ENCODE measurements around the gene GGA2. TPM values are rescaled to one million over a fixed set of nuclear protein-coding genes. Genes with fewer than 3 reads are reported as not detected.
"Not testable (repeated sequence)": the region's sequence is repeated elsewhere in the genome, so short reads cannot be mapped to it uniquely, and the experiment has no call there.

GGA2 gene
- total RNA-seq, 4 donors from 2014 or later = 44.1 to 117 (median 53.4) TPM

DNA sequence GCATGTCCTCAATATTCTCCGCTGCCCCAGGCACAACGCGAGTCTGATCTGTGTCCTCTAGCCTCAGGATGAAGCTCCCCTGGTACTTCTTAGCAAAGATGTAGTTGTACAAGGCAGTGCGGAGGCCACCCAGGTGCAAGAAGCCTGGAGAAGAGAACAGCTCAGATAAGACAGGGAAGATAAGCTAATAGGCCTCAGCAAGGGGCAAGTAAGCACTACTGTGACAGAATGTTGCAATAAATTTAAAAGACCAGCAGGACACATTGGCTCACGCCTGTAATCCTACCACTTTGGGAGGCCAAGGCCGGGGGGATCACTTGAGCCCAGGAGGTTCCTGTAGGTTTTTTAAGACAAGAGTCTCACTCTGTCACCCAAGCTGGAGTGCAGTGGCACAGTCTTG lies 41.9 kb upstream of the GGA2 start:
- peaks cover 53% of the 10 kb centered on the region for H3K36me3 ChIP-seq
- TF ChIP-seq POLR2AphosphoS5 (IDR thresholded peaks at IDR 0.05) (no peak), EP300 (IDR thresholded peaks at IDR 0.05) (no peak), POLR2A (IDR thresholded peaks at IDR 0.05) (no peak)
- TF ChIP-seq, protein P1, sequence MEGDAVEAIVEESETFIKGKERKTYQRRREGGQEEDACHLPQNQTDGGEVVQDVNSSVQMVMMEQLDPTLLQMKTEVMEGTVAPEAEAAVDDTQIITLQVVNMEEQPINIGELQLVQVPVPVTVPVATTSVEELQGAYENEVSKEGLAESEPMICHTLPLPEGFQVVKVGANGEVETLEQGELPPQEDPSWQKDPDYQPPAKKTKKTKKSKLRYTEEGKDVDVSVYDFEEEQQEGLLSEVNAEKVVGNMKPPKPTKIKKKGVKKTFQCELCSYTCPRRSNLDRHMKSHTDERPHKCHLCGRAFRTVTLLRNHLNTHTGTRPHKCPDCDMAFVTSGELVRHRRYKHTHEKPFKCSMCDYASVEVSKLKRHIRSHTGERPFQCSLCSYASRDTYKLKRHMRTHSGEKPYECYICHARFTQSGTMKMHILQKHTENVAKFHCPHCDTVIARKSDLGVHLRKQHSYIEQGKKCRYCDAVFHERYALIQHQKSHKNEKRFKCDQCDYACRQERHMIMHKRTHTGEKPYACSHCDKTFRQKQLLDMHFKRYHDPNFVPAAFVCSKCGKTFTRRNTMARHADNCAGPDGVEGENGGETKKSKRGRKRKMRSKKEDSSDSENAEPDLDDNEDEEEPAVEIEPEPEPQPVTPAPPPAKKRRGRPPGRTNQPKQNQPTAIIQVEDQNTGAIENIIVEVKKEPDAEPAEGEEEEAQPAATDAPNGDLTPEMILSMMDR (IDR thresholded peaks at IDR 0.05) = no peak
- no peak overlapping the region for H3K4me3 ChIP-seq
- no peak overlapping the region for H3K27ac ChIP-seq
- H3K27me3 ChIP-seq = no peaks in the 10 kb centered on the region
- no peaks in the 10 kb centered on the region for H3K9me3 ChIP-seq
- no peak for DNase-seq (ENCODE audit: low spot score in 2 of 2)
- WGBS = 82% methylated on average over 6 of the region's 6 CpGs
- peaks cover 7% of the 10 kb centered on the region for H3K4me1 ChIP-seq

DNA sequence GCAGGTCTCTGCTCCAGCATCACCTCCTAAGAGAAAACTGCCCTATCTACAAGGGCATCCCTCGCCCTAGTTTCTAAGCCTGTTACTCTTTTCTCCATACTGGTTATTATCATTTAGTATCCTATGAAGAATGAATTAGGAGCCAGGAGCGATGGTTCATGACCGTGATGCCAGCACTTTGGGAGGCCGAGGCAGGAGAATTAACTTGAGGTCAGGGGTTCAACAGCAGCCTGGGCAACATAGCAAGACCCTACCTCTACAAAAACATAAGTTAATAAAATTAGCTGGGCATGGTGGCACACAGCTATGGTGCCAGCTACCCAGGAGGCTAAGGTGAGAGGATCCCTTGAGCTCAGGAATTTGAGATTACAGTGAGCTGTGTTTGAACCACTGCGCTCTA lies 39.6 kb upstream of the GGA2 start:
- Histone ChIP-seq H3K27me3 (no peaks in the 10 kb centered on the region), H3K4me3 (no peak overlapping the region), H3K27ac (no peak overlapping the region), H3K36me3 (peaks cover 75% of the 10 kb centered on the region), H3K4me1 (no peaks in the 10 kb centered on the region), H3K9me3 (no peaks in the 10 kb centered on the region)
- 95% methylated on average over 5 of the region's 5 CpGs for WGBS
- TF ChIP-seq POLR2A (IDR thresholded peaks at IDR 0.05) (no peak), POLR2AphosphoS5 (IDR thresholded peaks at IDR 0.05) (no peak), EP300 (IDR thresholded peaks at IDR 0.05) (no peak)
- TF ChIP-seq, protein P1 (IDR thresholded peaks at IDR 0.05) = no peak
- no peak for DNase-seq (ENCODE audit: low spot score in 2 of 2)

DNA sequence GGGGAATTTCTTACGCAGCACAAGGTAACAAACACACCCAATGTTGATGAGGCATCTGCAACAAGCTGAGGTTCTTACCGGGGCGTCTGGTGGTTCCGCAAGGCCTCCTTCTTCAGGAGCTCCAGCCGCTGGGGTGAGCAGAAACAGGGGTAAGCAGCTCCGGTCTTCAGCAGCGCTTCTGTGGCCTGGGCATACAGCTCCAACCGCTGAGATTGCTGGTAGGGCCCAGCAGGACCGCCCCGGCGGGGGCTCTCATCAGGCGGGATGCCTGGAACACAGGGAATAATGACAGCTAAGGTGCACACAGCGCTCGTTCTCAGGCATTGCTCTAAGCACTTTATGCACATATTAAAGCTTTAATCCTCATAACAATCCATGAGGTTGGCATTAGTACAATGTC lies 34.1 kb upstream of the GGA2 start:
- 88% methylated on average over 12 of the region's 14 CpGs for WGBS
- Histone ChIP-seq H3K27me3 (no peaks in the 10 kb centered on the region), H3K4me1 (no peaks in the 10 kb centered on the region), H3K4me3 (no peak overlapping the region), H3K36me3 (peaks cover 83% of the 10 kb centered on the region), H3K9me3 (no peaks in the 10 kb centered on the region), H3K27ac (no peak overlapping the region)
- no peak for TF ChIP-seq EP300 (IDR thresholded peaks at IDR 0.05)
- TF ChIP-seq POLR2A (IDR thresholded peaks at IDR 0.05) = no peak
- TF ChIP-seq POLR2AphosphoS5 (IDR thresholded peaks at IDR 0.05) = no peak
- TF ChIP-seq, protein P1 (IDR thresholded peaks at IDR 0.05) = no peak
- DNase-seq (ENCODE audit: low spot score in 2 of 2) = no peak

DNA sequence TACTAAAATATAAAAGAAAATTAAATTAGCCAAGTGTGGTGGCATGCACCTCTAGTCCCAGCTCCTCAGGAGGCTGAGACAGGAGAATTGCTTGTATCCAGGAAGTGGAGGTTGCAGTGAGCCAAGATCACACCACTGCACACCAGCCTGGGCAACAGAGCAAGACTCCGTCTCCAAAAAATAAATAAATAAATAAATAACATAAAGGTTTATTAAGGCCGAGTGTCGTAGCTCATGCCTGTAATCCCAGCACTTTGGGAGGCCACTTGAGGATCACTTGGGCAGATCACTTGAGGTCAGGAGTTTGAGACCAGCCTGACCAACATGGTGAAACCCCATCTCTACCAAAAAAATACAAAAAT lies 30.5 kb upstream of the GGA2 start:
- H3K27me3 ChIP-seq; H3K27ac ChIP-seq; H3K4me1 ChIP-seq; H3K9me3 ChIP-seq; DNase-seq (ENCODE audit: low spot score in 2 of 2); H3K4me3 ChIP-seq: not testable (repeated sequence)
- 97% methylated on average over 3 of the region's 3 CpGs for WGBS
- H3K36me3 ChIP-seq = peaks cover 62% of the 10 kb centered on the region

DNA sequence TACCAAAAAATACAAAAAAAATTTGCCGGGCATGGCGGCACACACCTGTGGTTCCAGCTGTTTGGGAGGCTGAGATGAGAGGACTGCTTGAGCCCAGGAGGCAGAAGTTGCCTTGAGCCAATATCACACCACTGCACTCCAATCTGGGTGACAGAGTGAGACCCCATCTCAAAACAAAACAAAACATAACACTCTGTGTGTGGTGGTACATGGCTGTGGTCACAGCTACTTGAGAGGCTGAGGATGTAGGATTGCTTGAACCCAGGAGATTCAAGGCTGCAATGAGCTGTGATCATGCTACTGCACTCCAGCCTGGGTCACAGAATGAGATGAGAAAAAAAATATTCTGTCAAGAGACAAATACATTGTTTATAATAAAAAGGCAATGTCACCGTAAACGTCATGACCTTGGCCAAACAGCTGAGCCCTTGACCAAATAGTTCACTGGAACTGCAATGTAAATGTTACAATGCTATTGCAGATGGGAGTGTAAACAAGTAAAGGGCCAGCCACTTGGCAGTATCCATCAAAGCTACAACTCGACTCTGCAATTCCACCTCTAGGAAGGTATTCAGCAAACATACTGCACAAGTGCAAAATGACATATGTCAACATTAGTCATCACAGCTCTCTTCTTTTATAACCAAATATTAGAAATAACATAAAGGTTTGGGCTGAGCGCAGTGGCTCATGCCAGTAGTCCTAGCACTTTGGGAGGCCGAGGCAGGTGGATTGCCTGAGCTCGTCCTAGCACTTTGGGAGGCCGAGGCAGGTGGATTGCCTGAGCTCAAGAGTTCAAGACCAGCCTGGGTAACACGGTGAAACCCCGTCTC lies 29.9 kb upstream of the GGA2 start:
- H3K4me1 ChIP-seq = no peaks in the 10 kb centered on the region
- DNase-seq (ENCODE audit: low spot score in 2 of 2) = no peak
- TF ChIP-seq EP300 (IDR thresholded peaks at IDR 0.05) (no peak), POLR2AphosphoS5 (IDR thresholded peaks at IDR 0.05) (no peak), POLR2A (IDR thresholded peaks at IDR 0.05) (no peak)
- TF ChIP-seq, protein P1 (IDR thresholded peaks at IDR 0.05) = no peak
- no peaks in the 10 kb centered on the region for H3K27me3 ChIP-seq
- H3K4me3 ChIP-seq = no peak overlapping the region
- no peaks in the 10 kb centered on the region for H3K9me3 ChIP-seq
- WGBS = 92% methylated on average over 11 of the region's 11 CpGs
- no peak overlapping the region for H3K27ac ChIP-seq
- peaks cover 62% of the 10 kb centered on the region for H3K36me3 ChIP-seq

DNA sequence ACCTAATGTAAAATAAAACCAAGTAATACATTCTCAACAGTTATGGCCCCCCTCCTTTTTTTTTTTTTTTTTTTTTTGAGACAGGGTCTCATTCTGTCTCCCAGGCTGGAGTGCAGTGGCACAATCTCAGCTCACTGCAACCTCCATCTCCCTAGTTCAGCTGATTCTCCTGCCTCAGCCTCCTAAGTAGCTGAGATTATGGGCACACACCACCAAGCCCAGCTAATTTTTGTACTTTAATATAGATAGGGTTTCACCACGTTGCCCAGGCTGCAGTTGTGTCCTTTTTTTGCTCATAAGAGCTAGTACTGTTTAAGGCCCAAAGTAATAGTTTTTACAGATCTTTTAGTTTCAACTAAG lies 28.6 kb upstream of the GGA2 start:
- Histone ChIP-seq H3K4me1 (no peaks in the 10 kb centered on the region), H3K9me3 (no peaks in the 10 kb centered on the region), H3K36me3 (peaks cover 62% of the 10 kb centered on the region), H3K27me3 (no peaks in the 10 kb centered on the region), H3K4me3 (no peak overlapping the region), H3K27ac (no peak overlapping the region)
- DNase-seq (ENCODE audit: low spot score in 2 of 2) = no peak
- 94% methylated on average over 1 of the region's 1 CpG for WGBS
- no peak for TF ChIP-seq POLR2AphosphoS5 (IDR thresholded peaks at IDR 0.05)
- TF ChIP-seq, protein P1 (IDR thresholded peaks at IDR 0.05) = no peak
- TF ChIP-seq EP300 (IDR thresholded peaks at IDR 0.05) = no peak
- no peak for TF ChIP-seq POLR2A (IDR thresholded peaks at IDR 0.05)

All from suprapubic skin (tissue), 4 donors.